BLaER1 treated with 17β-estradiol and CSF1 and Interleukin-3, amounts not matched to agents 10 nM and 100 nM (cell line): ENCODE results near the gene BORCS8.

ENCODE experiments used
- H3K27ac ChIP-seq, 11 experiments: shearing (Covaris generic); formaldehyde crosslinking; 2 replicates each; pipeline ENCODE4 v1.8.1; 2022
- H3K27me3 ChIP-seq, 11 experiments: shearing (Covaris generic); formaldehyde crosslinking; 2 replicates each; pipeline ENCODE4 v1.8.1; 2022
- H3K36me3 ChIP-seq, 11 experiments: shearing (Covaris generic); formaldehyde crosslinking; 2 replicates each; pipeline ENCODE4 v1.8.1; 2022
- H3K4me1 ChIP-seq, 10 experiments: shearing (Covaris generic); formaldehyde crosslinking; 2 replicates each; pipeline ENCODE4 v1.8.1; 2022
- H3K4me2 ChIP-seq, 11 experiments: shearing (Covaris generic); formaldehyde crosslinking; 2 replicates each; pipeline ENCODE4 v1.8.1; 2022
- H3K4me3 ChIP-seq, 10 experiments: shearing (Covaris generic); formaldehyde crosslinking; 2 replicates each; pipeline ENCODE4 v1.8.1; 2022
- H3K9ac ChIP-seq, 11 experiments: shearing (Covaris generic); formaldehyde crosslinking; 2 replicates each; pipeline ENCODE4 v1.8.1; 2022
- H3K9me3 ChIP-seq, 11 experiments: shearing (Covaris generic); formaldehyde crosslinking; replicated peaks in 1 of 11; 2 replicates each; pipeline ENCODE4 v1.8.1; 2022
- H4K20me1 ChIP-seq, 11 experiments: shearing (Covaris generic); formaldehyde crosslinking; 2 replicates each; pipeline ENCODE4 v1.8.1; 2022
- Cebpa-rat ChIP-seq, 11 experiments: shearing (Covaris generic); IDR thresholded peaks; 2 replicates each; pipeline ENCODE4 v1.8.1; 2022

Gene BORCS8

GRCh38 chr19:19133985-19134384, 58.0 kb downstream of the BORCS8 start:
- no peak overlapping the region for H3K27ac ChIP-seq
- peaks cover 15 to 43% (median 34%) of the 10 kb centered on the region in 11 experiments for H3K36me3 ChIP-seq
- H3K4me1 ChIP-seq: peaks cover 18 to 33% (median 25%) of the 10 kb centered on the region in 10 experiments

GRCh38 chr19:19132912-19133311, 59.0 kb downstream of the BORCS8 start:
- H3K9ac ChIP-seq: no peak overlapping the region
- H3K4me3 ChIP-seq: no peak overlapping the region
- H4K20me1 ChIP-seq: no peaks in the 10 kb centered on the region; a peak in 1 of 22 replicates
- peaks cover 17 to 20% (median 18%) of the 10 kb centered on the region in 11 experiments for H3K9me3 ChIP-seq
- H3K4me1 ChIP-seq: peaks cover 18 to 31% (median 24%) of the 10 kb centered on the region in 10 experiments
- no peak overlapping the region for H3K27ac ChIP-seq
- no peak for TF ChIP-seq Cebpa-rat (IDR thresholded peaks at IDR 0.05)
- H3K4me2 ChIP-seq: no peak overlapping the region
- H3K36me3 ChIP-seq: peaks cover 15 to 46% (median 36%) of the 10 kb centered on the region in 11 experiments
- H3K27me3 ChIP-seq: no peaks in the 10 kb centered on the region

More at GRCh38 chr19:19133985-19134384, 58.0 kb downstream of the BORCS8 start:
- H3K9me3 ChIP-seq: peaks cover 17 to 20% (median 18%) of the 10 kb centered on the region in 11 experiments
- no peaks in the 10 kb centered on the region; a peak in 1 of 22 replicates for H4K20me1 ChIP-seq
- TF ChIP-seq Cebpa-rat (IDR thresholded peaks at IDR 0.05): no peak
- no peak overlapping the region for H3K9ac ChIP-seq
- H3K4me3 ChIP-seq: no peak overlapping the region
- H3K27me3 ChIP-seq: no peaks in the 10 kb centered on the region
- peak overlapping the region in 5 of 11 experiments; percentile 53 to 73 (median 67); a peak in 5 of 22 replicates for H3K4me2 ChIP-seq

GRCh38 chr19:19131989-19132388, 60.0 kb downstream of the BORCS8 start:
- H3K36me3 ChIP-seq: peaks cover 15 to 50% (median 38%) of the 10 kb centered on the region in 11 experiments
- H3K4me1 ChIP-seq: peaks cover 9 to 22% (median 15%) of the 10 kb centered on the region in 10 experiments; a peak in 19 of 20 replicates
- no peak for TF ChIP-seq Cebpa-rat (IDR thresholded peaks at IDR 0.05)
- H3K4me2 ChIP-seq: no peak overlapping the region
- H3K9ac ChIP-seq: no peak overlapping the region
- H3K9me3 ChIP-seq: peaks cover 17 to 20% (median 18%) of the 10 kb centered on the region in 11 experiments
- H3K27me3 ChIP-seq: no peaks in the 10 kb centered on the region
- H3K4me3 ChIP-seq: peak overlapping the region in 1 of 10 experiments; percentile 21; a peak in 1 of 20 replicates
- no peak overlapping the region for H3K27ac ChIP-seq
- no peaks in the 10 kb centered on the region; a peak in 1 of 22 replicates for H4K20me1 ChIP-seq
